ENCODE results near the gene NEDD4L. TPM values are rescaled to one million over a fixed set of nuclear protein-coding genes. Genes with fewer than 3 reads are reported as not detected.

The NEDD4L gene
- total RNA-seq, 1 donor from 2014 or later = 93.9 TPM

- Mint-ChIP-seq H3K36me3 (ENCODE audit: low read depth, unreplicated experiment) (peaks cover 25% of the 10 kb centered on the region), H3K27me3 (ENCODE audit: low read depth, unreplicated experiment) (no peaks in the 10 kb centered on the region), H3K4me1 (ENCODE audit: low read depth, unreplicated experiment) (peaks cover 65% of the 10 kb centered on the region), H3K27ac (ENCODE audit: unreplicated experiment) (peak overlapping the region; percentile 94), H3K4me3 (ENCODE audit: unreplicated experiment) (no peak overlapping the region), H3K9me3 (ENCODE audit: unreplicated experiment) (no peaks in the 10 kb centered on the region)
- Histone ChIP-seq H3K4me2 (ENCODE audit: low read length) (peak overlapping the region; percentile 66), H2AFZ (ENCODE audit: low read depth, low read length) (no peak overlapping the region), H3K79me2 (ENCODE audit: insufficient read depth, low read length) (no peaks in the 10 kb centered on the region), H3K4me3 (ENCODE audit: insufficient read depth, low read depth, low read length) (no peak overlapping the region), H3K9me3 (ENCODE audit: insufficient read depth, low read depth, low read length) (no peaks in the 10 kb centered on the region), H3K36me3 (ENCODE audit: insufficient read depth, low read length) (peaks cover 29% of the 10 kb centered on the region), H3K9ac (ENCODE audit: low read length) (peak overlapping the region; percentile 77), H3K27me3 (ENCODE audit: insufficient read depth, low read length) (no peaks in the 10 kb centered on the region), H4K20me1 (ENCODE audit: insufficient read depth, low read length) (no peaks in the 10 kb centered on the region), H3K27ac (ENCODE audit: low read depth, low read length) (peak overlapping the region; percentile 95), H3K4me1 (ENCODE audit: insufficient read depth, low read length) (peaks cover 64% of the 10 kb centered on the region)
- peak; percentile 75 for DNase-seq (ENCODE audit: low read depth)
- peak; percentile 41 for FAIRE-seq
- TF ChIP-seq CTCF (IDR thresholded peaks at IDR 0.05; ENCODE audit: insufficient read depth, low read depth, low read length) = no peak
- no peak for TF ChIP-seq EZH2 (IDR thresholded peaks at IDR 0.05; ENCODE audit: insufficient read depth, low read length)
Observed at GRCh38 chr18:58363767-58364540, 319.9 kb downstream of the NEDD4L start.

GRCh38 chr18:58364876-58365528 is 321.0 kb downstream of the NEDD4L start:
- Mint-ChIP-seq H3K4me3 (ENCODE audit: unreplicated experiment) (no peak overlapping the region), H3K9me3 (ENCODE audit: unreplicated experiment) (no peaks in the 10 kb centered on the region), H3K27ac (ENCODE audit: unreplicated experiment) (peak overlapping the region; percentile 36), H3K36me3 (ENCODE audit: low read depth, unreplicated experiment) (peaks cover 30% of the 10 kb centered on the region), H3K4me1 (ENCODE audit: low read depth, unreplicated experiment) (peaks cover 55% of the 10 kb centered on the region), H3K27me3 (ENCODE audit: low read depth, unreplicated experiment) (no peaks in the 10 kb centered on the region)
- peaks cover 37% of the 10 kb centered on the region for H3K36me3 ChIP-seq (ENCODE audit: insufficient read depth, low read length)
- no peaks in the 10 kb centered on the region for H3K27me3 ChIP-seq (ENCODE audit: insufficient read depth, low read length)
- TF ChIP-seq EZH2 (IDR thresholded peaks at IDR 0.05; ENCODE audit: insufficient read depth, low read length) (no peak), CTCF (IDR thresholded peaks at IDR 0.05; ENCODE audit: insufficient read depth, low read depth, low read length) (no peak)
- DNase-seq (ENCODE audit: low read depth) = peak; percentile 83
- H3K4me1 ChIP-seq (ENCODE audit: insufficient read depth, low read length) = peaks cover 54% of the 10 kb centered on the region
- H3K4me2 ChIP-seq (ENCODE audit: low read length) = peak overlapping the region; percentile 66
- no peak overlapping the region for H3K4me3 ChIP-seq (ENCODE audit: insufficient read depth, low read depth, low read length)
- H4K20me1 ChIP-seq (ENCODE audit: insufficient read depth, low read length) = no peaks in the 10 kb centered on the region
- H3K9me3 ChIP-seq (ENCODE audit: insufficient read depth, low read depth, low read length) = no peaks in the 10 kb centered on the region
- no peaks in the 10 kb centered on the region for H3K79me2 ChIP-seq (ENCODE audit: insufficient read depth, low read length)
- H3K9ac ChIP-seq (ENCODE audit: low read length) = peak overlapping the region; percentile 71
- no peak overlapping the region for H2AFZ ChIP-seq (ENCODE audit: low read depth, low read length)
- peak overlapping the region; percentile 95 for H3K27ac ChIP-seq (ENCODE audit: low read depth, low read length)
- FAIRE-seq = peak; percentile 99
